T-helper 9 cell (primary cell): ENCODE measurements around the gene PLXNC1.
"Not testable (repeated sequence)": the region's sequence is repeated elsewhere in the genome, so short reads cannot be mapped to it uniquely, and the experiment has no call there.

ENCODE experiments used
- DNase-seq: peaks from one replicate; pipeline ENCODE4 v3.0.0-alpha.2; 2020

The PLXNC1 gene

DNA sequence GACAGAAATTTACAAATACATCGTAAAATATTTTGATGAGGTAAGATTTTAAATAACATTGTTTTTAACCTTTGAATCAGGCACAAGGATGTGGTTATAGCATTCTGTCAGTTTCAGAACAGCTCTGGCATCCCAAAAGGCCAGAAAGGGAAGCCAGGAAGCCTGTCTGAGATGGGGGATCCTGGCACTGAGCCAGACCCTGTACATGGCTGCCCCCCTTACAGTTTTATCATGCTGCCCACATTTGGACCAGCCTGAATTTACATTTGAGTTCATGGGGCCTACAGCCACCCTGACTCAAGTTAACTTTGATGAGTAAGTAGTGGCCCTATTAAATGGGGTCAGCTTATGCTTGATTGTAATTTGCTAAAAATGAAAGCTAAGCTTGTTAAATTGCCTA lies 155.6 kb downstream of the PLXNC1 start:
- DNase-seq: no peak

DNA sequence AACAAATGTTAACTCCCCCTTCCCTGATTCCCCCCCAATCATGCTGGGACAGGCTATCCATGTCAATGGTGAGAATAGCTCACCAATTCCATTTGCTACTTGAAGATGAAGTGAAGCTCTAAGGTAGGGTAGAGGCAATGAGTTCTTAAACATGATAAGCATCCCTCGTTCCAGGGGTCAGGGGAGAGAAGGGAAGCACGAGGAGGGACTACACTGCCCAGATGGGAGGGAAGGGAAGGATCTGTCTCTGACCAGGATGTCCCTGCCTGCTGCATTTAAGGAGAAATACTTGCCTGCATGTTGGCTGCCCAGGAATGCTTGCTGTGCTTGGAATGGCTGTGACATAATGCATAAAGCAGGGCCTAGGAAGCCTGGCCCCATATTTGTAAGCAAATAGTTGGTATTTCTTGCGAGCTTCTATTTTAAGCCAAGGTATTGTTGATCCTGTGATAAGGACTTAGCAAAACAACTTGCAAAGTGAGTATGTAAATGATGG lies 156.2 kb downstream of the PLXNC1 start:
- DNase-seq: no peak

- no peak for DNase-seq
Measured at GRCh38 chr12:94305130-94305957, 157.0 kb downstream of the PLXNC1 start.

DNA sequence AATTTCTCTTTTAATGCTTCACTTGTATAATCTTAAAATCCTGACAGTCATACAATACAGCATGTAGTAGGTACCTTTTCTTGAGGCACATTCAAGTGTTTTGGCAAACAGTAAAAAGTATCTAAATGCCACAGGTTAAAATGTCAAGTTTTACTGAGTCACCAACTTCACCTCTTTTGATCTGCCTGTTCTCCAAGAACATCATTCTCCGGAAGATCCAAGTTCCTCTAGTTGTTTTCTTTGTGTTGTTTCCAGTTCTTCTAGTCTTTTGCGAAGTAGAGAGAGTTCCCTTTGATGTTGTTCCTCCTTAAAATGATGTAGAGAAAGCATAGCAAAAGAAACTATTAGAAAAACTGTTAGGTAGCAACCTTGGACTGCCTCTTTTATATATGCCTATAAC lies 160.2 kb downstream of the PLXNC1 start:
- DNase-seq: no peak

- DNase-seq: no peak
Measured at GRCh38 chr12:94309373-94309772, 161.0 kb downstream of the PLXNC1 start.

GRCh38 chr12:94312378-94312777 lies 164.0 kb downstream of the PLXNC1 start:
- no peak for DNase-seq

GRCh38 chr12:94316600-94316999 lies 168.2 kb downstream of the PLXNC1 start:
- DNase-seq: not testable (repeated sequence)

DNA sequence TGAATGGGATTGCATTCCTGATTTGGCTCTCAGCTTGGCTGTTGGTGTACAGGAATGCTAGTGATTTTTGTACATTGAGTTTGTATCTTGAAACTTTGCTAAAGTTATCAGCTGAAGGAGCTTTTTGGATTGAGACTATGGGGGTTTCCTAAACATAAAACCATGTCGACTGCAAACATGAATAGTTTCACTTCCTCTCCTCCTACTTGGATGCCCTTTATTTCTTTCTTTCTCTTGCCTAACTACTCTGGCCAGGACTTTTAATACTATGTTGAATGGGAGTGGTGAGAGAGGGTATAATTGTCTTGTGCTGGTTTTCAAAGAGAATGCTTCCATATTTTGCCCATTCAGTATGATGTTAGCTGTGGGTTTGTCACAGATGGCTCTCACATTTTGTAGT lies 169.8 kb downstream of the PLXNC1 start:
- no peak for DNase-seq

GRCh38 chr12:94320109-94320508 lies 171.7 kb downstream of the PLXNC1 start:
- DNase-seq: no peak

GRCh38 chr12:94322346-94322745 lies 174.0 kb downstream of the PLXNC1 start:
- no peak for DNase-seq

DNA sequence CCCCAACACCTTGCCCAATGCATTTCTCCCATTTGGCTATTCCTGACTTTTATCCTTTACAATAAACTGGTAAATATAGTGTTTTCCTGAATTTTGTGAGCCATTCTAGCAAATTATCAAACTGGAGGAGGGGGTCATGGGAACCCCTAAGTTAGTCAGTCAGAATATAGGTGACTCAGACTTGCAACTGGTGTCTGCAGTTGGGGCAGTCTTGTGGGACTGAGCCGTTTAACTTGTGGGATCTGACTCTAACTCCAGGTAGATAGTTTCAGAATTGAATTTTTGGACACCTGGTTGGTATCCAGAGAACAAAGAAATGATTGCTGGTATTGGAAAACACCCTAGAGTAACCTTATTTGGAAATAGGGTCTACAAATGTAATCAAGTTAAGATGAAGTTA lies 177.9 kb downstream of the PLXNC1 start:
- no peak for DNase-seq

- no peak for DNase-seq
Measured at GRCh38 chr12:94326727-94327126, 178.3 kb downstream of the PLXNC1 start.

DNA sequence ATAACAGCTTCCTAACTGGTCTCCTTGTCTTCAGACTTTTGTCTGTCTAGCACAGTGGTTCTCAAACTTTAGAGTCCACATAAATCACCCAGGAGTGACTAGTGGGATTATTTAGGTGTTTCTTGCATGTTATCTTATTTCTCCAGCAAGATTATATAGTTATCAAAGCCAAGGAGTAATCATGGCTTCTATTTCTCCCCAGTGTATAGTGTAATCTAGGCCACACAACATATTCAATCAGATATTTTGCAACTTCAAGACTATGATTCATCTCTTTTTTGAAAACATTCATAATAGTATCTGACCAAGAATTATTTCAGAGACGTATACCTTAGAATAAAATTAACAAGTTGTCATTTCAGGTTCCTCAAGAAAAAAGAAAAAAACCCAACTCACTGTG lies 179.4 kb downstream of the PLXNC1 start:
- DNase-seq: no peak

- DNase-seq: no peak
Measured at GRCh38 chr12:94329366-94329765, 181.0 kb downstream of the PLXNC1 start.

DNA sequence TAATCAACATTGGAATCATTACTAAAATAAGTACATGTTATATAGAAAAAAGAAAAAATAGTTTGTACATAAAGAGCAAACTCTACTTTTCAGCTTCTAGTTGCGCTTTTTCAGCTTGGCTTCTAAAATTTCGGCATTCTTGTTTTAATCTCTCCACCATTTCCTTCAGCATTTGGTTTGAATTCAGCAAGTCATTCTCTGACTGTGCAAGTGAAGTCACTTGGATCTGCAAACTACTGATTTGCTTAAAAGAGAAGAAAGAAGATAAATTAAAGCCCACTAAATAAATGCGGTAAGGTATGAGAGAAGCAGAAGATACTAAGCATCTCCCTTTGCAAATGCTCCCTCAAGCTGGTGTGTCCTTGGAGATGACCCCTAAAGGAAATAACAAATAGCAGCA lies 185.0 kb downstream of the PLXNC1 start:
- no peak for DNase-seq

DNA sequence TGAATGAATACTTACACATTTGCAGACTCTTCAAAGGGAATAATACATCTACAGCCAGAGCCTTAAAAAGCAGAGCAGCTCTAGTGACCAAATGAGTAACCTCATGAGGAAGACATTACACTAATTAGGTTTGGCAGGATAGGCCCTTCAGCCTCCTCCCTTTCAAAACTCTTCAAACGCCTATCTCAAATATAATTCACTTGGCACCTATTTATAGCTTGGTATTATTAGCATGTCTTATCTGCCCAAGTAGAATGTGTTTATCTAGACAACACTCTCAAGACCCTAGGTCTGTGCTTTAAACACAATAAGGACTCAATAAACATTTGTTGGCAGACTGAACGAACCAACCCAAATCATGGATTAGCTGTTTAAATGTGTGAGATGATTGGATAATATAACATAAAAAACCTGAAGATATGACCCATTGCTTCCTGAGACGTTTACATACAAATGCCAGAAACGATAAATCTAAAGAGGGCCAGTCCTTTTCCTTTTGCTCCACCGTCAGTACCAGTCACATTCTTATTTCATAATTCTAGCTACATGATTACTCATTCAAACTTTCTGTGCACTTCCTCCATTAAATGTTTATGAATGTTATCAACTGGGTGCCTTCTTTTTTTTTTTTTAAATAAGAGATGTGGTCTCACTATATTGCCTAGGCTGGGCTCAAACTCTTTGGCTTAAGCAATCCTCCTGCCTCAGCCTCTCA lies 188.0 kb downstream of the PLXNC1 start:
- DNase-seq: no peak

DNA sequence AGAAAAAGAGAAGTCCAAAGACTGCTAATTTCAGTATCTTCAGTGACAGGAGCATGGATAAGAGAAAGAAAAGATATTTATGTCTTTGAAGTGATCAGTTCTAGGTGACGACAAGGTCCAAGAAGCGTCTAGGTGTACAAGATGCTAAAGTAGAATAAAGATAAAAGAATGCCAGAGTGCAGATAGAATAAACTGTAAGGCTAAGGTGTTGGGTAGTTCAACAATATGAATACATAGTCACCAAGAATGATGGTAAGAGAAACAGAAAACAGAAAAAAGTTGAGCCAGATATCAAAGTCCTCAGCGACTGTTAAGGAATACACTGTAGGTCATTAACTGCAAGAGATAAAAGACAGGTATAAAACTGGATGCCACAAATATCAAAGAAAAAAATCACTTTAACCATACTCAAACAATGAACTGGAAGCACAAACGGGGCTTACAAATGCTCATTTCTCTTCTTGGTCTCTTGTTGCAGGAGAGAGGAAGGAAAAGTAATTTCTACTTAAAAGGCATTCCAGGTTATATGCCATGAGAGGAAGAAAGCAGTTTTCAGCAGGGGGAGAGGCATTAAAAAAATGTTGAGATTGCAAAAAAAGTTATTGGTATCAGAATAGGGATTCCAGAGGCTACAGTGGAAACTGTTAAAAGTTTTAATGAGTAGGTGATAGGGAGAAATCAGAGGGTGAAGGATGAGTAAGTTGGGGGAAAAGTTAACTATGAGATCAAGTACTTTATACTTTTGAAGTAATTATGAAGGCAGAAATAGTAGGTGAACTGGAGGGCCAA lies 189.8 kb downstream of the PLXNC1 start:
- DNase-seq: no peak

- DNase-seq: no peak
Measured at GRCh38 chr12:94340573-94340972, 192.2 kb downstream of the PLXNC1 start.

- DNase-seq: no peak
Measured at GRCh38 chr12:94353130-94353529, 204.8 kb downstream of the PLXNC1 start.
